H9 (cell line): Measurements from ENCODE around the gene KIT. TPM values are rescaled to one million over a fixed set of nuclear protein-coding genes. Genes with fewer than 3 reads are reported as not detected.

Source experiments
- DNase-seq: peaks from one replicate; pipeline ENCODE4 v3.0.0-alpha.2; 2017
- H2AFZ ChIP-seq: one replicate; pipeline ENCODE4 v1.6.1; 2013; ENCODE audit warnings: mild to moderate bottlenecking, low read length, control low read depth, moderate library complexity
- H2AK5ac ChIP-seq: 2 replicates; pipeline ENCODE4 v1.6.1; 2013; ENCODE audit warnings: low read length, control low read depth, mixed read lengths; ENCODE audit not compliant: insufficient read length
- H2BK120ac ChIP-seq: one replicate; pipeline ENCODE4 v1.6.1; 2013; ENCODE audit warnings: low read depth, mild to moderate bottlenecking, low read length, control low read depth, inconsistent platforms; ENCODE audit not compliant: poor library complexity, severe bottlenecking
- H2BK12ac ChIP-seq: 2 replicates; pipeline ENCODE4 v1.6.1; 2013; ENCODE audit warnings: low read length, control low read depth, mixed read lengths, low read depth; ENCODE audit not compliant: insufficient read length
- H2BK15ac ChIP-seq: 2 replicates; pipeline ENCODE4 v1.6.1; 2013; ENCODE audit warnings: low read depth, low read length, control low read depth
- H2BK20ac ChIP-seq: one replicate; pipeline ENCODE4 v1.6.1; 2013; ENCODE audit warnings: low read depth, mild to moderate bottlenecking, low read length, control low read depth, inconsistent platforms; ENCODE audit not compliant: poor library complexity, severe bottlenecking
- H2BK5ac ChIP-seq: 2 replicates; pipeline ENCODE4 v1.6.1; 2013; ENCODE audit warnings: low read length, control low read depth, mixed read lengths; ENCODE audit not compliant: insufficient read length
- H3K14ac ChIP-seq: 2 replicates; pipeline ENCODE4 v1.6.1; 2013; ENCODE audit warnings: low read length, control low read depth; ENCODE audit not compliant: insufficient read depth
- H3K18ac ChIP-seq: 2 replicates; pipeline ENCODE4 v1.6.1; 2013; ENCODE audit warnings: low read depth, mild to moderate bottlenecking, mixed read lengths, low read length, control low read depth; ENCODE audit not compliant: insufficient read length
- H3K23ac ChIP-seq: 2 replicates; pipeline ENCODE4 v1.6.1; 2013; ENCODE audit warnings: low read length, control low read depth, mixed read lengths, low read depth; ENCODE audit not compliant: insufficient read length
- H3K23me2 ChIP-seq: 2 replicates; pipeline ENCODE4 v1.6.1; 2013; ENCODE audit warnings: low read depth, mild to moderate bottlenecking, mixed read lengths, low read length, control low read depth; ENCODE audit not compliant: insufficient read length, poor library complexity, severe bottlenecking
- H3K27ac ChIP-seq: 2 replicates; pipeline ENCODE4 v1.5.1; 2013; ENCODE audit warnings: low read length, control low read depth, mixed read lengths, low read depth; ENCODE audit not compliant: insufficient read length
- H3K27me3 ChIP-seq: 2 replicates; pipeline ENCODE4 v1.6.1; 2013; ENCODE audit warnings: low read length, control low read depth, inconsistent platforms; ENCODE audit not compliant: insufficient read depth
- H3K4ac ChIP-seq: 2 replicates; pipeline ENCODE4 v1.6.1; 2013; ENCODE audit warnings: low read depth, mild to moderate bottlenecking, control low read depth, inconsistent platforms, low read length, moderate library complexity
- H3K4me1 ChIP-seq: 2 replicates; pipeline ENCODE4 v1.6.1; 2013; ENCODE audit warnings: low read length, control low read depth, inconsistent platforms; ENCODE audit not compliant: insufficient read depth
- H3K4me2 ChIP-seq: 2 replicates; pipeline ENCODE4 v1.6.1; 2013; ENCODE audit warnings: low read length, control low read depth, mixed read lengths; ENCODE audit not compliant: insufficient read length, insufficient read depth
- H3K56ac ChIP-seq: 2 replicates; pipeline ENCODE4 v1.6.1; 2013; ENCODE audit warnings: low read depth, mild to moderate bottlenecking, mixed read lengths, low read length, control low read depth; ENCODE audit not compliant: insufficient read length
- H3K79me1 ChIP-seq: 2 replicates; pipeline ENCODE4 v1.6.1; 2013; ENCODE audit warnings: low read depth, mild to moderate bottlenecking, moderate library complexity, low read length, control low read depth, inconsistent platforms; ENCODE audit not compliant: insufficient read depth, poor library complexity, severe bottlenecking
- H3K79me2 ChIP-seq: 2 replicates; pipeline ENCODE4 v1.6.1; 2013; ENCODE audit warnings: low read length, control low read depth, inconsistent platforms; ENCODE audit not compliant: insufficient read depth
- H3K9ac ChIP-seq: 2 replicates; pipeline ENCODE4 v1.6.1; 2013; ENCODE audit warnings: low read length, control low read depth, mixed read lengths; ENCODE audit not compliant: insufficient read length; ENCODE audit errors: extremely low read depth
- H3K9me3 ChIP-seq: one replicate; pipeline ENCODE4 v1.6.1; 2013; ENCODE audit warnings: low read depth, low read length, inconsistent platforms; ENCODE audit not compliant: control insufficient read depth
- H3T11ph ChIP-seq: one replicate; pipeline ENCODE4 v1.6.1; 2013; ENCODE audit warnings: mild to moderate bottlenecking, low read length, control low read depth, inconsistent platforms
- H4K20me1 ChIP-seq: one replicate; pipeline ENCODE4 v1.6.1; 2013; ENCODE audit not compliant: control insufficient read depth, insufficient read length, insufficient read depth
- H4K5ac ChIP-seq: 2 replicates; pipeline ENCODE4 v1.6.1; 2013; ENCODE audit warnings: low read depth, mild to moderate bottlenecking, mixed read lengths, low read length, control low read depth; ENCODE audit not compliant: insufficient read length
- H4K8ac ChIP-seq: replicated peaks from 2 replicates; pipeline ENCODE4 v1.6.1; 2013; ENCODE audit warnings: low read length, control low read depth, mixed read lengths, low read depth; ENCODE audit not compliant: insufficient read length
- H4K91ac ChIP-seq: 2 replicates; pipeline ENCODE4 v1.6.1; 2013; ENCODE audit warnings: low read depth, mild to moderate bottlenecking, moderate library complexity, mixed read lengths, low read length, control low read depth; ENCODE audit not compliant: insufficient read length
- H3K27ac Mint-ChIP-seq, 3 experiments: 2 replicates in 2 of 3; 3 replicates in 1 of 3; pipeline ENCODE4 v1.8.0; 2020 to 2021; ENCODE audit warnings: mixed read lengths in 3 of 3, mild to moderate bottlenecking in 1 of 3, moderate library complexity in 1 of 3
- H3K27me3 Mint-ChIP-seq: 2 replicates; pipeline ENCODE4 v1.8.0; 2021; ENCODE audit warnings: low read depth, mild to moderate bottlenecking, moderate library complexity, mixed read lengths
- H3K36me3 Mint-ChIP-seq, 3 experiments: 2 replicates in 2 of 3; 3 replicates in 1 of 3; pipeline ENCODE4 v1.8.0; 2020 to 2021; ENCODE audit warnings: low read depth in 3 of 3, mixed read lengths in 3 of 3; ENCODE audit not compliant: insufficient read depth in 1 of 3
- H3K4me1 Mint-ChIP-seq, 2 experiments: 2 replicates each; pipeline ENCODE4 v1.8.0; 2020; ENCODE audit warnings: mixed read lengths in 2 of 2
- H3K4me3 Mint-ChIP-seq, 2 experiments: 2 replicates in 1 of 2; 3 replicates in 1 of 2; pipeline ENCODE4 v1.8.0; 2020 to 2021; ENCODE audit warnings: mild to moderate bottlenecking in 2 of 2, mixed read lengths in 2 of 2, moderate library complexity in 1 of 2
- H3K9me3 Mint-ChIP-seq, 2 experiments: 2 replicates in 1 of 2; 3 replicates in 1 of 2; pipeline ENCODE4 v1.8.0; 2020; ENCODE audit warnings: mild to moderate bottlenecking in 2 of 2, mixed read lengths in 2 of 2, moderate library complexity in 1 of 2
- WGBS: extraction: QIAGEN DNeasy Blood & Tissue Kit; methylation state at CpG from one replicate; pipeline ENCODE4 v1.1.7; 2013; ENCODE audit warnings: missing lambda C conversion rate, low lambda C conversion rate, mixed read lengths; ENCODE audit not compliant: insufficient read length; ENCODE audit errors: extremely low coverage; 5-methylcytosine and 5-hydroxymethylcytosine counted together
- total RNA-seq: library from RNA; stranded (reverse); gene quantifications from 2 replicates; pipeline ENCODE4 v1.2.1, GENCODE V29; 2021
- TF ChIP-seq, protein P1 (sequence below): fragments of 200-600 bp; sonication (generic); conservative IDR thresholded peaks from 3 replicates; pipeline ENCODE4 v1.8.0; 2021; ENCODE audit warnings: antibody characterized with exemption, mild to moderate bottlenecking

Gene KIT
- total RNA-seq, 1 experiment from 2014 or later = 6.7 TPM

DNA sequence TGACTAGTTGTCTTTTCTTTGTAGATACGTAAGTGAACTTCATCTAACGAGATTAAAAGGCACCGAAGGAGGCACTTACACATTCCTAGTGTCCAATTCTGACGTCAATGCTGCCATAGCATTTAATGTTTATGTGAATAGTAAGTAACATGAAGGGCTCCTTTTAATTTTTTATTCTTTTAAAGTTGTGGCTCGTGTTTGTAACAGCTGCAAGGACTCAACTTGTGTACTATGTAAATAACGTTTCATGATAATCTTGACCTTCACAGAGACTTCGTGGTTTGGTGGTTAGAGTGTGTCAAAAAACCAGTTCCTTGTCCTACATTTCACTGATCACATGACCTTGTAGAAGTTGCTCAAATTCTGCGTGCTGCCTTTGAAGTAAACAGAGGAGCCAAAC lies 51.6 kb downstream of the KIT start:
- Histone ChIP-seq H4K20me1 (no peaks in the 10 kb centered on the region), H2BK120ac (no peak overlapping the region), H3K18ac (no peak overlapping the region), H4K8ac (no peak overlapping the region), H3K14ac (no peak overlapping the region), H2BK12ac (no peak overlapping the region), H2AK5ac (no peak overlapping the region), H3K79me2 (no peaks in the 10 kb centered on the region), H2BK5ac (no peak overlapping the region), H4K5ac (no peak overlapping the region), H2BK20ac (no peak overlapping the region), H3K4me1 (no peaks in the 10 kb centered on the region), H2AFZ (no peak overlapping the region), H3K4ac (no peak overlapping the region), H3K23me2 (no peaks in the 10 kb centered on the region), H3K4me2 (no peak overlapping the region), H3K79me1 (no peaks in the 10 kb centered on the region), H4K91ac (no peak overlapping the region), H2BK15ac (no peak overlapping the region), H3K23ac (no peak overlapping the region), H3K27me3 (no peaks in the 10 kb centered on the region), H3K56ac (no peak overlapping the region), H3K9me3 (no peaks in the 10 kb centered on the region), H3K27ac (no peak overlapping the region), H3T11ph (no peak overlapping the region), H3K9ac (no peak overlapping the region)
- Mint-ChIP-seq H3K27me3 (no peaks in the 10 kb centered on the region), H3K9me3 (no peaks in the 10 kb centered on the region; a peak in 1 of 5 replicates), H3K27ac (no peak overlapping the region), H3K36me3 (peaks cover 3 to 18% (median 8%) of the 10 kb centered on the region in 3 experiments; a peak in 5 of 7 replicates), H3K4me3 (no peak overlapping the region), H3K4me1 (no peaks in the 10 kb centered on the region)
- no peak for DNase-seq
- WGBS = no CpG with 5 or more reads among the region's 8 CpGs
- TF ChIP-seq, protein P1, sequence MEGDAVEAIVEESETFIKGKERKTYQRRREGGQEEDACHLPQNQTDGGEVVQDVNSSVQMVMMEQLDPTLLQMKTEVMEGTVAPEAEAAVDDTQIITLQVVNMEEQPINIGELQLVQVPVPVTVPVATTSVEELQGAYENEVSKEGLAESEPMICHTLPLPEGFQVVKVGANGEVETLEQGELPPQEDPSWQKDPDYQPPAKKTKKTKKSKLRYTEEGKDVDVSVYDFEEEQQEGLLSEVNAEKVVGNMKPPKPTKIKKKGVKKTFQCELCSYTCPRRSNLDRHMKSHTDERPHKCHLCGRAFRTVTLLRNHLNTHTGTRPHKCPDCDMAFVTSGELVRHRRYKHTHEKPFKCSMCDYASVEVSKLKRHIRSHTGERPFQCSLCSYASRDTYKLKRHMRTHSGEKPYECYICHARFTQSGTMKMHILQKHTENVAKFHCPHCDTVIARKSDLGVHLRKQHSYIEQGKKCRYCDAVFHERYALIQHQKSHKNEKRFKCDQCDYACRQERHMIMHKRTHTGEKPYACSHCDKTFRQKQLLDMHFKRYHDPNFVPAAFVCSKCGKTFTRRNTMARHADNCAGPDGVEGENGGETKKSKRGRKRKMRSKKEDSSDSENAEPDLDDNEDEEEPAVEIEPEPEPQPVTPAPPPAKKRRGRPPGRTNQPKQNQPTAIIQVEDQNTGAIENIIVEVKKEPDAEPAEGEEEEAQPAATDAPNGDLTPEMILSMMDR = no peak
